HEK293 (cell line): Measurements from ENCODE around the gene LAT.

Experiments
- CTCF ChIA-PET: fragments of 350-600 bp; formaldehyde crosslinking; extraction: SDS; loops from one replicate; lab custom pipeline; 2021; ENCODE audit warnings: antibody characterized with exemption; lab: Yijun Ruan, JAX
- POLR2A ChIA-PET: fragments of 300-600 bp; formaldehyde crosslinking; extraction: SDS; loops from one replicate; lab custom pipeline; 2020; ENCODE audit warnings: antibody characterized with exemption, inconsistent platforms; lab: Yijun Ruan, JAX
- H3K27ac ChIP-seq: fragments of 200-500 bp; sonication (Bioruptor generic); 2 replicates; pipeline ENCODE4 v1.5.1; 2014; ENCODE audit warnings: low read depth, low read length, control low read depth, inconsistent platforms; ENCODE audit errors: extremely low read depth
- H3K36me3 ChIP-seq, 2 experiments: fragments of 200-500 bp in 1 of 2; sonication (Bioruptor generic) in 1 of 2; 1 replicate in 1 of 2; 2 replicates in 1 of 2; pipeline ENCODE4 v1.5.1; 2014 to 2017; ENCODE audit warnings: inconsistent platforms in 2 of 2, low read length in 2 of 2; ENCODE audit not compliant: control insufficient read depth in 2 of 2, insufficient read depth in 1 of 2
- H3K4me1 ChIP-seq: fragments of 200-500 bp; sonication (Bioruptor generic); 2 replicates; pipeline ENCODE4 v1.5.1; 2014; ENCODE audit warnings: mild to moderate bottlenecking, low read length, inconsistent platforms; ENCODE audit not compliant: control insufficient read depth, insufficient read depth
- H3K4me3 ChIP-seq: 2 replicates; pipeline ENCODE4 v1.5.1; 2011; ENCODE audit warnings: low read depth, mild to moderate bottlenecking, control low read depth, low read length, moderate library complexity
- H3K9me3 ChIP-seq: fragments of 200-500 bp; sonication (Bioruptor generic); 2 replicates; pipeline ENCODE4 v1.5.1; 2014; ENCODE audit warnings: low read depth, low read length, inconsistent platforms; ENCODE audit not compliant: control insufficient read depth, insufficient read depth
- KLF1 ChIP-seq: fragments of 450-650 bp; formaldehyde crosslinking; IDR thresholded peaks from 2 replicates; pipeline ENCODE4 v1.5.1; 2016; ENCODE audit warnings: missing biosample characterization, missing genetic modification characterization
- MZF1 ChIP-seq: fragments of 450-650 bp; formaldehyde crosslinking; IDR thresholded peaks from 2 replicates; pipeline ENCODE4 v1.5.1; 2017; ENCODE audit warnings: missing biosample characterization, missing genetic modification characterization, borderline replicate concordance
- RBAK ChIP-seq: fragments of 450-650 bp; formaldehyde crosslinking; IDR thresholded peaks from 2 replicates; pipeline ENCODE4 v1.5.1; 2016; ENCODE audit warnings: missing biosample characterization, missing genetic modification characterization
- ZBTB1 ChIP-seq: fragments of 450-650 bp; formaldehyde crosslinking; IDR thresholded peaks from 2 replicates; pipeline ENCODE4 v1.5.1; 2016; ENCODE audit warnings: missing biosample characterization, missing genetic modification characterization
- ZBTB11 ChIP-seq: fragments of 450-650 bp; formaldehyde crosslinking; conservative IDR thresholded peaks from 2 replicates; pipeline ENCODE4 v1.5.1; 2016; ENCODE audit warnings: low read depth, missing biosample characterization, missing genetic modification characterization
- ZBTB49 ChIP-seq: fragments of 450-650 bp; formaldehyde crosslinking; IDR thresholded peaks from 2 replicates; pipeline ENCODE4 v1.5.1; 2016; ENCODE audit warnings: missing biosample characterization, missing genetic modification characterization, low read depth
- ZBTB6 ChIP-seq: fragments of 450-650 bp; formaldehyde crosslinking; IDR thresholded peaks from 2 replicates; pipeline ENCODE4 v1.5.1; 2017; ENCODE audit warnings: missing biosample characterization, missing genetic modification characterization
- ZEB2 ChIP-seq: fragments of 450-650 bp; formaldehyde crosslinking; IDR thresholded peaks from 2 replicates; pipeline ENCODE4 v1.5.1; 2016; ENCODE audit warnings: missing biosample characterization, missing genetic modification characterization
- ZFP37 ChIP-seq: fragments of 450-650 bp; formaldehyde crosslinking; IDR thresholded peaks from 2 replicates; pipeline ENCODE4 v1.5.1; 2016; ENCODE audit warnings: missing biosample characterization, missing genetic modification characterization
- ZNF114 ChIP-seq: fragments of 450-650 bp; formaldehyde crosslinking; IDR thresholded peaks from 2 replicates; pipeline ENCODE4 v1.5.0; 2017; ENCODE audit warnings: missing biosample characterization, missing genetic modification characterization
- ZNF2 ChIP-seq: fragments of 450-650 bp; formaldehyde crosslinking; IDR thresholded peaks from 2 replicates; pipeline ENCODE4 v1.5.1; 2016; ENCODE audit warnings: missing biosample characterization, missing genetic modification characterization
- ZNF366 ChIP-seq: fragments of 450-650 bp; formaldehyde crosslinking; conservative IDR thresholded peaks from 2 replicates; pipeline ENCODE4 v1.5.1; 2016; ENCODE audit warnings: missing biosample characterization, missing genetic modification characterization
- ZNF449 ChIP-seq: fragments of 450-650 bp; formaldehyde crosslinking; IDR thresholded peaks from 2 replicates; pipeline ENCODE4 v1.5.1; 2017; ENCODE audit warnings: missing biosample characterization, mild to moderate bottlenecking, missing genetic modification characterization, moderate library complexity
- ZNF645 ChIP-seq: fragments of 450-650 bp; formaldehyde crosslinking; IDR thresholded peaks from 2 replicates; pipeline ENCODE4; 2016; ENCODE audit warnings: missing biosample characterization, missing genetic modification characterization
- ZNF704 ChIP-seq: fragments of 450-650 bp; formaldehyde crosslinking; IDR thresholded peaks from 2 replicates; pipeline ENCODE4 v1.5.1; 2016; ENCODE audit warnings: missing biosample characterization, missing genetic modification characterization
- ZNF777 ChIP-seq: fragments of 450-650 bp; formaldehyde crosslinking; IDR thresholded peaks from 2 replicates; pipeline ENCODE4 v1.5.1; 2017; ENCODE audit warnings: missing biosample characterization, missing genetic modification characterization, borderline replicate concordance
- ZSCAN30 ChIP-seq: fragments of 450-650 bp; IDR thresholded peaks from 2 replicates; pipeline ENCODE4 v1.5.1; 2018; ENCODE audit warnings: missing biosample characterization, mild to moderate bottlenecking, missing genetic modification characterization, moderate library complexity

The LAT gene

GRCh38 chr16:28936784-28937155 is 48.1 kb upstream of the LAT start:
- H3K4me1 ChIP-seq = no peaks in the 10 kb centered on the region
- no peak overlapping the region for H3K4me3 ChIP-seq
- H3K36me3 ChIP-seq = no peaks in the 10 kb centered on the region
- no peaks in the 10 kb centered on the region for H3K9me3 ChIP-seq
- no peak overlapping the region for H3K27ac ChIP-seq
- CTCF ChIA-PET = interaction anchor here (0.7 to 0.9 kb wide), 3 partner anchors 8 to 41 kb away, joined by 3 to 4 read pairs (median 3); no protein-coding TSS in a partner anchor
- TF ChIP-seq ZEB2 (tag by site-specific recombination) = no peak
- no peak for TF ChIP-seq ZNF645 (tag by site-specific recombination)
- TF ChIP-seq ZNF2 (tag by site-specific recombination) = no peak
- no peak for TF ChIP-seq ZNF114 (tag by site-specific recombination)
- no peak for TF ChIP-seq ZNF777 (tag by site-specific recombination)
- TF ChIP-seq ZNF449 (tag by site-specific recombination) = no peak
- TF ChIP-seq ZNF704 (tag by site-specific recombination) = no peak
- no peak for TF ChIP-seq RBAK (tag by site-specific recombination)
- TF ChIP-seq ZSCAN30 (tag by site-specific recombination) = no peak
- no peak for TF ChIP-seq ZBTB6 (tag by site-specific recombination)
- TF ChIP-seq ZBTB1 (tag by site-specific recombination) = no peak
- no peak for TF ChIP-seq ZNF366
- TF ChIP-seq MZF1 (tag by site-specific recombination) = no peak
- no peak for TF ChIP-seq ZFP37 (tag by site-specific recombination)
- TF ChIP-seq ZBTB11 (tag by site-specific recombination) = no peak
- TF ChIP-seq KLF1 = no peak
- no peak for TF ChIP-seq ZBTB49 (tag by site-specific recombination)
- TF ChIP-seq, all 188 proteins: peak for 0
- POLR2A ChIA-PET = interaction anchor here (1.0 kb wide), 2 partner anchors 9 to 14 kb away, joined by 3 read pairs; partner anchors contain the start of gene NFATC2IP
